HepG2 (cell line): ENCODE data around the gene ANO9. TPM values are rescaled to one million over a fixed set of nuclear protein-coding genes. Genes with fewer than 3 reads are reported as not detected.

ENCODE experiments used
- HMGA1 ChIP-seq: sonication (generic); formaldehyde crosslinking; conservative IDR thresholded peaks from 2 replicates; pipeline ENCODE4 v1.4.0; 2020; ENCODE audit warnings: missing genetic modification reagents
- SATB2 ChIP-seq: sonication (generic); formaldehyde crosslinking; IDR thresholded peaks from 2 replicates; pipeline ENCODE4 v1.5.0; 2020; ENCODE audit warnings: missing genetic modification reagents
- SIN3B ChIP-seq: fragments of 150-350 bp; IDR thresholded peaks from 2 replicates; pipeline ENCODE4 v1.6.1; 2014; ENCODE audit warnings: low read length
- SKI ChIP-seq: fragments of 450-650 bp; IDR thresholded peaks from one replicate; pipeline ENCODE4 v1.6.1; 2018; ENCODE audit warnings: mild to moderate bottlenecking; ENCODE audit not compliant: partially characterized antibody
- SP1 ChIP-seq, 2 experiments: fragments of 450-650 bp in 1 of 2; sonication (generic) in 1 of 2; formaldehyde crosslinking in 1 of 2; IDR thresholded peaks; 2 replicates each; pipeline versions ENCODE4 v1.4.0 to v1.6.1; 2016 to 2020; ENCODE audit warnings: missing genetic modification reagents in 1 of 2
- THYN1 ChIP-seq: sonication (generic); formaldehyde crosslinking; IDR thresholded peaks from 2 replicates; pipeline ENCODE4 v1.8.1; 2023; ENCODE audit warnings: low read depth, mild to moderate bottlenecking, moderate library complexity, missing genetic modification reagents, borderline replicate concordance
- TOE1 ChIP-seq: sonication (generic); formaldehyde crosslinking; IDR thresholded peaks from 2 replicates; pipeline ENCODE4 v1.4.0; 2020; ENCODE audit warnings: mild to moderate bottlenecking, missing genetic modification reagents
- ZMYM3 ChIP-seq: sonication (generic); formaldehyde crosslinking; IDR thresholded peaks from 2 replicates; pipeline ENCODE4 v1.5.1; 2020; ENCODE audit warnings: mild to moderate bottlenecking, missing genetic modification reagents
- ZNF430 ChIP-seq: sonication (generic); formaldehyde crosslinking; IDR thresholded peaks from 2 replicates; pipeline ENCODE4 v1.9.0; 2021; ENCODE audit warnings: mild to moderate bottlenecking, missing genetic modification reagents
- polyA plus RNA-seq, 8 experiments: library from polyadenylated mRNA; depleted of rRNA in 3 of 8; stranded (reverse) in 7 of 8; unstranded in 1 of 8; fragments of >200 nt; fragmentation: Illumina TruSeq in 4 of 8; extraction: Trizol in 4 of 8; gene quantifications; 2 replicates each; pipeline versions ENCODE4 v1.2.1 to v1.2.3, GENCODE V29; 2011 to 2016; ENCODE audit warnings: low read depth in 4 of 8, missing spikeins in 1 of 8, mixed read lengths in 1 of 8; ENCODE audit not compliant: insufficient read depth in 1 of 8
- total RNA-seq, 5 experiments: library from RNA; depleted of rRNA; stranded (reverse); fragments of >200 nt; fragmentation: Illumina TruSeq; extraction: Trizol; gene quantifications; 2 replicates each; pipeline ENCODE4 v1.2.3, GENCODE V29; 2016; ENCODE audit warnings: low read depth in 1 of 5
- TF ChIP-seq, protein P1 (sequence below): sonication (generic); formaldehyde crosslinking; IDR thresholded peaks from 2 replicates; pipeline ENCODE4 v1.4.0; 2020; ENCODE audit warnings: missing genetic modification reagents
- TF ChIP-seq, protein P2 (sequence below): sonication (generic); formaldehyde crosslinking; IDR thresholded peaks from 2 replicates; pipeline ENCODE4 v1.8.1; 2023; ENCODE audit warnings: mild to moderate bottlenecking, missing genetic modification reagents, borderline replicate concordance
- TF ChIP-seq, protein P3 (sequence below): sonication (generic); formaldehyde crosslinking; IDR thresholded peaks from 2 replicates; pipeline ENCODE4 v1.5.0; 2020; ENCODE audit warnings: mild to moderate bottlenecking, missing genetic modification reagents, borderline replicate concordance
- TF ChIP-seq, protein P4 (sequence below): sonication (generic); formaldehyde crosslinking; IDR thresholded peaks from 2 replicates; pipeline ENCODE4 v1.5.1; 2020; ENCODE audit warnings: missing genetic modification reagents, mild to moderate bottlenecking, borderline replicate concordance
- TF ChIP-seq, protein P5 (sequence below): IDR thresholded peaks from 2 replicates; pipeline ENCODE4 v1.6.1; 2018; ENCODE audit warnings: missing genetic modification reagents, mild to moderate bottlenecking, missing compliant biosample characterization
- TF ChIP-seq, protein P6 (sequence below): sonication (generic); formaldehyde crosslinking; IDR thresholded peaks from 2 replicates; pipeline ENCODE4 v1.4.0; 2020; ENCODE audit warnings: missing genetic modification reagents, borderline replicate concordance

The ANO9 gene
- total and polyA plus RNA-seq, 2 of the 13 experiments (the other 11 are each of a cell fraction or from before 2014, with no cell fraction given): 8.9 to 14.3 TPM

DNA sequence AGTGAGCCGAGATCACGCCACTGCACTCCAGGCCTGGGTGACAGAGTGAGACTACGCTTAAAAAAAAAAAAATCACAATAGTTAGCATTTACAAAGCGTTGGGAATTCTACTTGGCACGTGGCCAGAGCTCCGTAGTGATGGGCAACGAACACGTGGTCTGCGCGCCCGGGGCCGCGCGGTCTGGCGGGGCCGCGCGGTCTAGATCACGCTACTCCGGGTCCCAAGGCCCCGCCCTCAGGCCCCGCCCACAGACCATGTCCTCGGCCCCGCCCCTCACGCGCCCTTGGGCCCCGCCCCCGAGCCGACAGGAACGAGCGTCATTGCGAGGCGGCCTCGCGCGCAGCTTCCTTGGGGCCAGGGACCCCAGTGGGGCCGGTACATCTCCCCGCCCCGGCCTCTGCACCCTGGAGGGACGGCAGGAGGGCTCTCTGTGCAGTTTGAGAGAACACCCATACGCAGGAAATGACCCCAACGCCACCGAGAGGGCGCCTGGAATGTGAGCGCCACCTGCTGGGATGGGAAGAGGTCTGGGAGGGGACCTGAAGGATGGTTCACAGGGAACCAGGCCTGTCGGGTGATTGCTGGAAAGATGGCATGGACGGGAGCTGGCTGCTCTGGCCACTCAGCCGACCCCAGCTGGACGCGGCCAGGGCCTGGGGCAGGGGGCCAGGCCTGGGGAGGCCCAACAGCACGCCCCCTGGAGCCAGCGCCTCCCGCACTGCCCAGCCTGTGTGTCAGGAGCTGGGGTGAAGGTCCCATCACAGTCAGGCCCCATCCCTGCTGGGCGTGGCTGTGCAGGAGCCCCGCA lies 6.3 kb upstream of the ANO9 start (continued):
- TF ChIP-seq SATB2 (CRISPR knock-in tag) (no peak), ZNF430 (CRISPR knock-in tag) (no peak; the same call in 1 of the 2 replicates), ZMYM3 (CRISPR knock-in tag) (no peak; the same call in 1 of the 2 replicates), SP1 (IDR thresholded peaks at IDR 0.05) (0 out of 2 replicates have a peak, but pooled peaks have one; percentile 27), SP1 (CRISPR knock-in tag; IDR thresholded peaks at IDR 0.05) (peak; percentile 79), TOE1 (CRISPR knock-in tag) (0 out of 2 replicates have a peak, but pooled peaks have one; percentile 28), THYN1 (CRISPR knock-in tag) (no peak), SIN3B (no peak), HMGA1 (CRISPR knock-in tag) (no peak), SKI (peak; percentile 65)
- TF ChIP-seq, protein P1, sequence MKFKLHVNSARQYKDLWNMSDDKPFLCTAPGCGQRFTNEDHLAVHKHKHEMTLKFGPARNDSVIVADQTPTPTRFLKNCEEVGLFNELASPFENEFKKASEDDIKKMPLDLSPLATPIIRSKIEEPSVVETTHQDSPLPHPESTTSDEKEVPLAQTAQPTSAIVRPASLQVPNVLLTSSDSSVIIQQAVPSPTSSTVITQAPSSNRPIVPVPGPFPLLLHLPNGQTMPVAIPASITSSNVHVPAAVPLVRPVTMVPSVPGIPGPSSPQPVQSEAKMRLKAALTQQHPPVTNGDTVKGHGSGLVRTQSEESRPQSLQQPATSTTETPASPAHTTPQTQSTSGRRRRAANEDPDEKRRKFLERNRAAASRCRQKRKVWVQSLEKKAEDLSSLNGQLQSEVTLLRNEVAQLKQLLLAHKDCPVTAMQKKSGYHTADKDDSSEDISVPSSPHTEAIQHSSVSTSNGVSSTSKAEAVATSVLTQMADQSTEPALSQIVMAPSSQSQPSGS (CRISPR knock-in tag): peak; percentile 73; the same call in 1 of the 2 replicates
- TF ChIP-seq, protein P2, sequence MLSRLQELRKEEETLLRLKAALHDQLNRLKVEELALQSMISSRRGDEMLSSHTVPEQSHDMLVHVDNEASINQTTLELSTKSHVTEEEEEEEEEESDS (CRISPR knock-in tag): no peak
- TF ChIP-seq, protein P3, sequence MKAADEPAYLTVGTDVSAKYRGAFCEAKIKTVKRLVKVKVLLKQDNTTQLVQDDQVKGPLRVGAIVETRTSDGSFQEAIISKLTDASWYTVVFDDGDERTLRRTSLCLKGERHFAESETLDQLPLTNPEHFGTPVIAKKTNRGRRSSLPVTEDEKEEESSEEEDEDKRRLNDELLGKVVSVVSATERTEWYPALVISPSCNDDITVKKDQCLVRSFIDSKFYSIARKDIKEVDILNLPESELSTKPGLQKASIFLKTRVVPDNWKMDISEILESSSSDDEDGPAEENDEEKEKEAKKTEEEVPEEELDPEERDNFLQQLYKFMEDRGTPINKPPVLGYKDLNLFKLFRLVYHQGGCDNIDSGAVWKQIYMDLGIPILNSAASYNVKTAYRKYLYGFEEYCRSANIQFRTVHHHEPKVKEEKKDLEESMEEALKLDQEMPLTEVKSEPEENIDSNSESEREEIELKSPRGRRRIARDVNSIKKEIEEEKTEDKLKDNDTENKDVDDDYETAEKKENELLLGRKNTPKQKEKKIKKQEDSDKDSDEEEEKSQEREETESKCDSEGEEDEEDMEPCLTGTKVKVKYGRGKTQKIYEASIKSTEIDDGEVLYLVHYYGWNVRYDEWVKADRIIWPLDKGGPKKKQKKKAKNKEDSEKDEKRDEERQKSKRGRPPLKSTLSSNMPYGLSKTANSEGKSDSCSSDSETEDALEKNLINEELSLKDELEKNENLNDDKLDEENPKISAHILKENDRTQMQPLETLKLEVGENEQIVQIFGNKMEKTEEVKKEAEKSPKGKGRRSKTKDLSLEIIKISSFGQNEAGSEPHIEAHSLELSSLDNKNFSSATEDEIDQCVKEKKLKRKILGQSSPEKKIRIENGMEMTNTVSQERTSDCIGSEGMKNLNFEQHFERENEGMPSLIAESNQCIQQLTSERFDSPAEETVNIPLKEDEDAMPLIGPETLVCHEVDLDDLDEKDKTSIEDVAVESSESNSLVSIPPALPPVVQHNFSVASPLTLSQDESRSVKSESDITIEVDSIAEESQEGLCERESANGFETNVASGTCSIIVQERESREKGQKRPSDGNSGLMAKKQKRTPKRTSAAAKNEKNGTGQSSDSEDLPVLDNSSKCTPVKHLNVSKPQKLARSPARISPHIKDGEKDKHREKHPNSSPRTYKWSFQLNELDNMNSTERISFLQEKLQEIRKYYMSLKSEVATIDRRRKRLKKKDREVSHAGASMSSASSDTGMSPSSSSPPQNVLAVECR (CRISPR knock-in tag): peak; percentile 87
- TF ChIP-seq, protein P4, sequence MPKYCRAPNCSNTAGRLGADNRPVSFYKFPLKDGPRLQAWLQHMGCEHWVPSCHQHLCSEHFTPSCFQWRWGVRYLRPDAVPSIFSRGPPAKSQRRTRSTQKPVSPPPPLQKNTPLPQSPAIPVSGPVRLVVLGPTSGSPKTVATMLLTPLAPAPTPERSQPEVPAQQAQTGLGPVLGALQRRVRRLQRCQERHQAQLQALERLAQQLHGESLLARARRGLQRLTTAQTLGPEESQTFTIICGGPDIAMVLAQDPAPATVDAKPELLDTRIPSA (CRISPR knock-in tag): no peak
- TF ChIP-seq, protein P5, sequence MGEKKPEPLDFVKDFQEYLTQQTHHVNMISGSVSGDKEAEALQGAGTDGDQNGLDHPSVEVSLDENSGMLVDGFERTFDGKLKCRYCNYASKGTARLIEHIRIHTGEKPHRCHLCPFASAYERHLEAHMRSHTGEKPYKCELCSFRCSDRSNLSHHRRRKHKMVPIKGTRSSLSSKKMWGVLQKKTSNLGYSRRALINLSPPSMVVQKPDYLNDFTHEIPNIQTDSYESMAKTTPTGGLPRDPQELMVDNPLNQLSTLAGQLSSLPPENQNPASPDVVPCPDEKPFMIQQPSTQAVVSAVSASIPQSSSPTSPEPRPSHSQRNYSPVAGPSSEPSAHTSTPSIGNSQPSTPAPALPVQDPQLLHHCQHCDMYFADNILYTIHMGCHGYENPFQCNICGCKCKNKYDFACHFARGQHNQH (CRISPR knock-in tag): peak; percentile 91
- TF ChIP-seq, protein P6, sequence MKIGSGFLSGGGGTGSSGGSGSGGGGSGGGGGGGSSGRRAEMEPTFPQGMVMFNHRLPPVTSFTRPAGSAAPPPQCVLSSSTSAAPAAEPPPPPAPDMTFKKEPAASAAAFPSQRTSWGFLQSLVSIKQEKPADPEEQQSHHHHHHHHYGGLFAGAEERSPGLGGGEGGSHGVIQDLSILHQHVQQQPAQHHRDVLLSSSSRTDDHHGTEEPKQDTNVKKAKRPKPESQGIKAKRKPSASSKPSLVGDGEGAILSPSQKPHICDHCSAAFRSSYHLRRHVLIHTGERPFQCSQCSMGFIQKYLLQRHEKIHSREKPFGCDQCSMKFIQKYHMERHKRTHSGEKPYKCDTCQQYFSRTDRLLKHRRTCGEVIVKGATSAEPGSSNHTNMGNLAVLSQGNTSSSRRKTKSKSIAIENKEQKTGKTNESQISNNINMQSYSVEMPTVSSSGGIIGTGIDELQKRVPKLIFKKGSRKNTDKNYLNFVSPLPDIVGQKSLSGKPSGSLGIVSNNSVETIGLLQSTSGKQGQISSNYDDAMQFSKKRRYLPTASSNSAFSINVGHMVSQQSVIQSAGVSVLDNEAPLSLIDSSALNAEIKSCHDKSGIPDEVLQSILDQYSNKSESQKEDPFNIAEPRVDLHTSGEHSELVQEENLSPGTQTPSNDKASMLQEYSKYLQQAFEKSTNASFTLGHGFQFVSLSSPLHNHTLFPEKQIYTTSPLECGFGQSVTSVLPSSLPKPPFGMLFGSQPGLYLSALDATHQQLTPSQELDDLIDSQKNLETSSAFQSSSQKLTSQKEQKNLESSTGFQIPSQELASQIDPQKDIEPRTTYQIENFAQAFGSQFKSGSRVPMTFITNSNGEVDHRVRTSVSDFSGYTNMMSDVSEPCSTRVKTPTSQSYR: no peak
